HG02884 (cell line): ENCODE results near the gene OR6Q1.
"Not testable (repeated sequence)": the region's sequence is repeated elsewhere in the genome, so short reads cannot be mapped to it uniquely, and the experiment has no call there.

Experiments used
- ATAC-seq: cut with Tn5 transposase; IDR thresholded peaks from one replicate; pipeline ENCODE4 v1.9.1; 2021; ENCODE audit warnings: mild to moderate bottlenecking, moderate library complexity; ENCODE audit not compliant: unreplicated experiment

The OR6Q1 gene, protein sequence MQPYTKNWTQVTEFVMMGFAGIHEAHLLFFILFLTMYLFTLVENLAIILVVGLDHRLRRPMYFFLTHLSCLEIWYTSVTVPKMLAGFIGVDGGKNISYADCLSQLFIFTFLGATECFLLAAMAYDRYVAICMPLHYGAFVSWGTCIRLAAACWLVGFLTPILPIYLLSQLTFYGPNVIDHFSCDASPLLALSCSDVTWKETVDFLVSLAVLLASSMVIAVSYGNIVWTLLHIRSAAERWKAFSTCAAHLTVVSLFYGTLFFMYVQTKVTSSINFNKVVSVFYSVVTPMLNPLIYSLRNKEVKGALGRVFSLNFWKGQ

DNA sequence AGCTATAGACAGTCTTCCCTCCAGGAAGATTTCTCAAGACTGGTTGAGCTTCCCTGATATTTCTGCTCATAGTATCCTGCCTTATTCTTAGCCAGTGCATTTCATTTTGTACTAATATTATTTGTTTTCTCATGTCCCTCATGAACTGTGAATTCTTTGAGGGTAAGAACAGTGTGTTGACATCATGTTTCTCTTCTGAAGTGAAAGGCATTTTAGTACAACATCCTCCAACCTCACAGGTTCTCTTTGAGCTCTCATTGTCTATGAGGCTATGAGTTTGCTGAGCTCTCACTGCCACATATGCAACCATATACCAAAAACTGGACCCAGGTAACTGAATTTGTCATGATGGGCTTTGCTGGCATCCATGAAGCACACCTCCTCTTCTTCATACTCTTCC, at the start of gene OR6Q1:
Gene OR6Q1, plus strand, starts transcription at position 301 of the 400 bp plus-strand sequence. Its CDS starts 0 bp downstream, at position 301.
- no peak for ATAC-seq

DNA sequence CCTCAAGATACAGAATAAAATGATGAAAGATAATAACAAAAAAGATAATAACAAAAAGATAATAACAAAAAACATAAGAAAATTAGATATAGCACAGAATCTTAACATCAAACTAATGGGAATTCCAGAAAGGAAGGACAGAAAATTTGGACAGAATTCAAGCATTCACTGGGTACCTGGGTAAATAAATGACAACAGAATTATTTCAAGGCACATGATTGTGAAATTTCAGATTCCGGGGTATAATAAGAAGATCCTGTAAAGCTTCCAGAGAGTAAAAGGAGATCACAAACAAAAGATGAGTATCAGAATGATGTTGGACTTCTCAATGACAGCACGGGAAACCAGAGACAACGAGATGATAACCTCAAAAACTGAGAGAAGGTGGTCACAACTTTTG, 49.2 kb upstream of the OR6Q1 start:
- ATAC-seq, result no peak

DNA sequence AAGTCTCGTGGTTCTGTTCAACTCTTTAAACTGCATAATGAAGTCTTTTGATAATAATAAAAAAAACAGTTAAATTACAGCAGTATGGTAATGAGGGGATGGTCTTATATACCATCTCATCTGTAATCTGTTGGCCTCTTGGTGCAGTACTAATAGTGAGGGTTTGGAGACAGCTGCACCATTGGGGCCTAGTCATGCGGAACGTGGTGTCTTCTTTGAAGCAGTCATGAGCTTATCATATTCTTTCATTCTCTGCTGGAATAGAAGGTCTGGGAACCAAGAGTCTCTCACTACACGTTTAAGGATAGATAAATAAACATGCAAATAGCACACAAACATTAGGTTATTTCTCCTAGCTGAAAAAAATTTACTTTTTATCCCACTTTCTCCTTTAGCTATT, 48.0 kb upstream of the OR6Q1 start:
- no peak for ATAC-seq

DNA sequence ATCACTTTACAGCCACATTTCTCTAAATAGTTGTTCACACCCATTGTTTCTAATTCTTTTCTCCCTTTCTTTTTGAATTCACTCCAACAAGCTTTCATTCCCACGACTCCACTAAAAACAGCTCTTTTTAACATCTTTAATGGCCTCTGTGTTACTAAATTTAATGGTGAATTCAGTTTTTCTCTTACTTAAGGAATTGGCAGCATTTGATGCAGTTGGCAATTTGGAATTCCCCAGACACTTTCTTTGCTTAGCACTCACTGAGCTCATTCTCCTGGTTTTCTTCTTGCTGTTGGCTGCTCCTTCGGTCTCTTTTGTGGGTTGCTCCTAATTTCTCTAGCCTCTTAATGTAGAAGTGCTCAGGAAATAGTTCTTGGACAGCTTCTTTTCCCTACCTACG, 47.6 kb upstream of the OR6Q1 start:
- ATAC-seq, result no peak

DNA sequence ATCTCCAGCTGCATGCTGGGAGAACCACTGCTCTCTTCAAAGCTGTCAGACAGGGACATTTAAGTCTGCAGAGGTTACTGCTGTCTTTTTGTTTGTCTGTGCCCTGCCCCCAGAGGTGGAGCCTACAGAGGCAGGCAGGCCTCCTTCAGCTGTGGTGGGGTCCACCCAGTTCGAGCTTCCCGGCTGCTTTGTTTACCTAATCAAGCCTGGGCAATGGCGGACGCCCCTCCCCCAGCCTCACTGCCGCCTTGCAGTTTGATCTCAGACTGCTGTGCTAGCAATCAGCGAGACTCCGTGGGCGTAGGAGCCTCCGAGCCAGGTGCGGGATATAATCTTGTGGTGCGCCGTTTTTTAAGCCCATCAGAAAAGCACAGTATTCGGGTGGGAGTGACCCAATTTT, 31.2 kb upstream of the OR6Q1 start:
- ATAC-seq, result not testable (repeated sequence)

DNA sequence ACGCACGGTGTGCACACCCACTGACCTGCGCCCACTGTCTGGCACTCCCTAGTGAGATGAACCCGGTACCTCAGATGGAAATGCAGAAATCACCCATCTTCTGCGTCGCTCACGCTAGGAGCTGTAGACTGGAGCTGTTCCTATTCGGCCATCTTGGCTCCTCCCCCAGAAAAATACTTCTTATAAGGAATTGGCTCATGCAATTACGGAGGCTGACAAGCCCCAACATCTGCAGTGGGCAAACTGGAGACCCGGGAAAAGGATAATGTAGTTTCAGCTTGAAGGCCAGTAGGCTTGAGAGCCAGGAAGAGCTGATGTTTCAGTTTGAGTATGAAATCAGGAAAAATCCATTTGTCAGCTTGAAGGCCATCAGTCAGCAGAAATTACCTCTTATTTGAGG, 30.7 kb upstream of the OR6Q1 start:
- not testable (repeated sequence) for ATAC-seq

DNA sequence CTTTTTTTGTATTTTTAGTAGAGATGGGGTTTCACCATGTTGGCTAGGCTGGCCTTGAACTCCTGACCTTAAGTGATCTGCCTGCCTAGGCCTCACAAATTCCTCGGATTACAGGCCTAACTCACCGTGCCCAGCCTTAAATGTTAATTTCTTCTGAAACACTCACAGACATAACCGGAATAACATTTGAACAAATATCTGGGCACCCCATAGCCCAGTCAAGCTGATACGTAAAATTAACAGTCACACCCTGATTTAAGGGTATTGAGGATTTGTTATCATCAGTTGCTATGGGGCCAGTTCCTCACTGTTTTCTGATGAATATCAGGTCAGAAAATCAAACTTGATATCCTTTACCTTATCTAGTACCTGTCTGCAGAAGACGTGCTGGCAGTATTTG, 30.1 kb upstream of the OR6Q1 start:
- no peak for ATAC-seq

DNA sequence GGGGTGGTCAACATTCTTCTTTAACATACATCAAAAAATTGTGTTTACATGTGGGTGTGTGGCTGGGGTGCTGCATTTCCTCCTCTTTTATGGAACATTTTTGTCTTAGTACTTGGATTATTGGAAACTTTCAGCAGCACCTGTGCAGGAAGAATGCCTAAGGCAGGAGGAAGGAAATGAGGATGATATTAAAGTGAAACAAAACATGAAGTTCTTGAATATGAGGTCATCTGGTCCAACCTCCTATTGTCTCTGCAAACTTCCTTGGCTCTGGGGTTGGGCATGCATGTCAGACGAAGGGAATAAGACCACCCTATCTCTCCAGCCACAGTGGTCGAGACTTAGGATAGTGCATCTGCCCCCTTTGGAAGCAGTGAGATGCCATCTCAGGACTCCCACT, 27.7 kb upstream of the OR6Q1 start:
- ATAC-seq, result no peak

DNA sequence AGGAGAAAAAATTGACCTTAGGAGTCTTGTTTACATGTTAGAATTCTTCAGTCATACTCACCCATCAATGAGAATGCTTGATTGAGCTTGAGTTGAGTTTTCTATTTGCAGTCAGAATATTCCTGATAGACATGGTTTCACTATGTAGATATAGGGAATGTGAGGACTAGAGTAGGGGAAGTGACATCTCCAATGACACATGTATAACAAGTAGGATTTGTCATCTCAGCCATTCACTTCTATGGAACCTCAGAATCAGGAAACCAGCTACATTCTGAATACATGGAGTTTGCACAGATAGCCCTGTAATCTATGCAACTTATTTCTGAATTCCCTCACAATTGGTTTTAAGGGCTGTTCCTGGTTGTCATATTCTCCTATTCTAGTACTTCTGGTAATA, 27.2 kb upstream of the OR6Q1 start:
- ATAC-seq, result no peak

DNA sequence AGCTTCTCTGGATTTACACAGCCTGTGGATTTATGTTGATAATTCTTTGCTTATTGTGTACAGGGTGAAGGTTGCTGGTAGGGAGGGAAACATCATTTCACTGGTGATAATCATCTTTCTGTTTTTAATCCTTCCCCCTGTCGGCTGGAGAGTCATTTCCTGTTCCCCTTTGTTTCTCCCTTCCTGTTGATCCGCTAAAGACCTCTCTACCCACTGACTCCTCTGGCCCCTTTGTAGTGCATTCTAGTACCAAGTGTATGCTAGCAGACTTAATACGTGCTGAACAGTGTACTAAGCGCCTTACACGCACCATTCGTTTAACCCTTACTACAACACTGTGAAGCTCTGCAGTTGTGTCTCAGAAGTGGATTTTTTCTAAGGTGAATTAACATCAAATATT, 26.1 kb upstream of the OR6Q1 start:
- ATAC-seq, result no peak

DNA sequence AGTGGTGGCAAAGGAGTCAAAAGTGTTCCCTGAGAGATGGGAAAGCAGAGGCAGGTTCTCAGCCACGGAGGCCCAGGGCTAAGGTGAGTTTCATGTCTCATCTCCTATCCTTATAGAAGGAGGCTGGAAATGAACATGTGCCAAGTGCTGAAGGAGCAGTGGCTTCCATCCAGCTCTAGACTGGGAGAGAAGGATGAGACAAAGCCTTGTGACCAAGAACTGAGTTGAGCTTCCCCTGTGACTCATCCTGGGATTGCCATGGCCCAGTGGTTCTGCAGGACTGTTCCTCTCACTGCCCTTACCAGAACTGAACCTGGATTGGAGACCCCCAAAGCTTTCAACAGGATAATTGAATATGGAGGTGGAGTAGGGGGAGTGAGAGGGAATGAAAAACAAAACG, 23.8 kb upstream of the OR6Q1 start:
- ATAC-seq, result no peak

DNA sequence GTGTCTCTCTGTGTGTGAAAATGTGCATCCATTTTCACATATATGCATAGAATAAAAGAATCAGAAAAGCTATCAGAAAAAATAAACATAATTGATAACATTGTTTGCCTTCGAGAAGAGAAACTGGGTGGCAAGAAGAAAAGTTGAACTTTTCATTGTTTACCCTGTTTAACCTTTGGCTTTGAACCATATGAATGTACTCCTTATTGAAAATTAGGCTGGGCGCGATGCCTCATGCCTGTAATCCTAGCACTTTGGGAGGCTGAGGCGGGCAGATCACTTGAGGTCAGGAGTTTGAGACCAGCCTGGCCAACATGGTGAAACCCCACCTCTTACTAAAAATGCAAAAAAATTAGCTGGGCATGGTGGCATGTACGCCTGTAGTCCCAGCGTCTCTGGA, 19.0 kb upstream of the OR6Q1 start:
- no peak for ATAC-seq

DNA sequence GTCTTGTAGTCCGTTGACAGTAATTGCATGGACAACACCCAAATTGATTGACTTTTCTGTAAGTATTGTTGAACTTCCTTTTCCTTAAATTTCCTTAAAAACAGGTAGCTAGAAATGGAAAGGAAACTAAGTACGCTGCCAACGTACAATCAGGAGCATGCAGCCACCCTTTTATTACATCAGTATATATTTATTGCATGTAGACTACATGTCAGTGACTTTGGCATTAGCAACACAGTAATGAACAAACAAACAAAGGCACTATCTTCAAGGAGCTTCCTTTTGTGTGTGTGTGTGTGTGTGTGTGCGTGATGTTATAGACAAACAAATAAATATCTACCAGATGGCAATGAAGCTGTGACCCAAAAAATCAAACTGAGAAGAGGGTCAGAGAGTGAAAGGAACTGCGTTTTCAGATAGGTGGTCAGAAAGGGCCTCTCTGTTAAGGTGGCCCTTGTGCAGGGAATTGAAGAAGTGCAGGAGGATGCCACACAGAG, 7.3 kb upstream of the OR6Q1 start, which contains the start of gene OR9Q1:
Gene OR9Q1, plus strand, starts transcription at position 447 of the 497 bp plus-strand sequence. CDS start 155,564 bp downstream, outside the sequence.
- ATAC-seq, result no peak

DNA sequence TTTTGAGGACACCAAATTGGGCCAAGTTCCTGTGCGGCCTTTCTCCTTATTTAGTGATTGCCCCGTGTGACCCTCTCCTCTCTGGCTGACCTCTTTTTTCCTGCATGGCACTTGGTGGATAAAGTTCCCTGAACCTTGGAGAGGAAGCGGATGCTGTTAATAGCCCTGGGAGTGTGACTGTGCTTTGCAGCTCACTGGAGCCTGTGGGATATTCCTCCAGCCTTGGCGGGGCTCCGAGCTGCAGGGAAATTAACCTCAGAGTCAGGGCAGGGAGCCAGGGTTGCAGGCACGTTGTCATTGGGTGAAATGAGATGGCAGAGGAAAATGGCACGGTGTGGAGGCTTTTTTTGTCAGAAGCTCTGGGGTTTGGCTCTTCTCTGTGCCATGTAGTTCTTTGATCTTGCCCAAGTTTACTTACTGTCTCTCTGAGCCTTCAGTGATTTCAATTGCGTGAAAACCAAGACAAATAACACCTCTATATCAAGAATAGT, 6.1 kb upstream of the OR6Q1 start:
- ATAC-seq, result no peak

DNA sequence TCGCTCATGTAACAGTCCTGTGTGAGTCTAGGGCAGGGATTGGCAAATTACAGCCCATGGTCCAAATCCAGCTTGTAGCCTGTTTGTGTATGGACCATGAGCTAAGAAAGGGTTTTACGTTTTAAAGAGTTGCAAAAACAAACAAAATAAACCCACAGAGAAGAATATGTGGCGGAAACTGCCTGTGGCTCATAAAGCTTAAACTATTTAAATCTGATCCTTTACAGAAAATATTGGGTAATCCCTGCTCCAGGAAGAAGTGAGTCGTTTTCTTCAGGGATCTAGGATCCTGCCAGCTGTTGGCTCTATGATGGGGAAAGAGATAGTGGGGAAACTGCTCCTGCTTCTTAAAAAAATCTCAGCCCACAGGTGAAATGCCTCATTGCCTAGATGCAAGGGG, 3.4 kb upstream of the OR6Q1 start:
- no peak for ATAC-seq

DNA sequence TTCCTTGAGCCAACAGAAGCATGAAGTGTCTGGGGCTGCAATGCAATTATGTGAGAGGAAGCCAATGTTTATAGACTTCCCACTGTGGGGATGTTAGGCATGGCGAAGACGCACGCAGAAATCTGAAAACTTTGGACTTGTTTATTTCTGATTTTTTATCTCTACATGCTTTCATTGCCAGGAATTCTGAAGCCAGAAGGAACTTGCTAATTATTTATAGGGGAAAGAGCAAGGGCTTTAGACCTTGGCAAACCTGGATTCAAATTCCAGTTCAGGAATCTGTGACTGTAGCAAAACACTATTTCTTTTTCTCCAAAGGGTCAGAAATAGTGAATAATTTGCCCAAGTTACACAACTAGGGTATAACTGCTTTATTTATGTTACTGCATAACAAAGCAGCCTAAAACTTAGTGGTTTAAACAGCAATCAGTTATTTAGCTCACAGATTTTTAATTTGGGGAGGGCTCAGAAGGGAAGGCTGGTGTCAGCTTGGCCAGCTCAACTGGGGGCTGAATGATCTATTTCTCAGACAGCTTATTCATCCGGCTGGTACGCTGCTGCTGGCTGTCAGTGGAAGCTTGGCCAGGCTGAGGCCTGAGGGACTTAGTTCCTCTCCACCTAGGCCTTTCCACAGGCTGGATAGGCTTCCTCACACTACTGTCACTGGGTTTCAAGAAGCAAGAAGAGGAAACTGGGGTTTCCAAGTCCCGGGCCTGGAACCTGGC, 1.9 kb upstream of the OR6Q1 start:
- ATAC-seq, result no peak

DNA sequence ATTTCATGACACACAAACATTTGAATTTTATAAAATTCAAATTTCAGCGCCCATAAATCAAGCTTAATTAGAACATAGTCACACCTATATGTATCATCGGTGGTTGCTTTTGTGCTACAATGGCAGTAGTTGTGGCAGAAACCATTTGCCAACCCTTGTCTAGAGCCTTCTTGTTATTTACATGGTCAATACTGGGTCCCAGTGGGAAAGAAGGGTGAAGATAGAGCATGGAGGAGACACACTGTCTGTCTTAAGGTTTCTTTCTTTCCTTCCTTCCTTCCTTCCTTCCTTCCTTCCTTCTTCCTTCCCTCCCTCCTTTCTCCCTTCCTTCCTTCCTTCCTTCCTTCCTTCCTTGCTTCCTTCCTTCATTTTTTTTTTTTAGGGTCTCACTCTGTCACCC, 3.7 kb downstream of the OR6Q1 start:
- no peak for ATAC-seq

DNA sequence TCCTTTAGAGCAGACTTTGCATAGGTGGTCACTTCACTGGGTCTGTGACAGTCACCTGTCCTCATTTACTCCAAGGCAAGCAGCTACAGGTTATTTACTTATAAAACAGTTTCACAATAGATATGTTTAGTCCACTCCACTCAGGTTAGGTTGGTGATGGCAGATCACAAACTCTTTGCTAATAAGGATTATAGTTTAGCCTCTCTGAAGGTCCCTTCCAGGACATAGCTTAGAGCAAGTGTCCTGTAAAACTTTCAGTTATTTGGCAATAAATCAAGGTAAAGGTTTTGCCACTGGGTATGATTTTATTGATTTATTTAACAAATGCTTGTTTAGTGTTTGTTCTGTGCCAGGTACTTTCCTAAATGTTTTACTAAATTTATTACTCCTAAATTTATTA, 8.8 kb downstream of the OR6Q1 start:
- ATAC-seq, result no peak

DNA sequence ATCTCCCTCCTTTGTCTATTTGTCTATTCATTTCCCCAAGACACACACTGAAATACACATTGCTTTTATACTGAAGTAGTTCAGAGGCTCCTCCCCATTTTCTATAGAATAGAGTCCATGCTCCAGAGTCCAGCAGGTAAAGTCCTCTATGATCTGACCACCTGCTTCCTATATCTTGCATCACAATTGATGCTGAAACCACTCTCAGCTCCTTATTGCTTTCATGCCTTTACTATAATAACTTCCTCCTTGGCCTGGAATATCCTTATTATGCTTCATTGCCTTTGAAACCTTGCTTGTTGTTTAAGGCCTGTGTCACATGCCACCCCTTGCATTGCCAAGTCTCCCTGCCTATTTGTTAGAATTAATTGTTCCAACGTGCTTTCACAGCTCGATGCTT, 12.6 kb downstream of the OR6Q1 start:
- no peak for ATAC-seq

DNA sequence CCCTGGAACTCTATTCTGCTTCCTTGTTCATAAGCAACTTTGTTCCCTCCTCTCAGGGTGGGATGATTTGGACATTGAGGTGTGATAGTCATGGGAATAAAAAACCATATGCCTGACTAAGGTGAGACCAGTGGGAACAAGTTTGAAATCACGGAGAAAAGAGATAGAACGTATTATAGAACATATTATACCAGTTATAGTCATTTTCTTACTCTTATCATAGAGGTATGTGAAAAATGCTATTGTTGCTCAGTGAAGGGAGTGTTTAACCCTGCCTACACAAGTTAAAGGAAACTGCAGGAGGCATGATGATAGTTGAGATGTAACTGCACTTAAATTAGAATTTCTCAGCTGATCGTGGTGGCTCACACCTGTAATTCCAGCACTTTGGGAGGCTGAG, 15.5 kb downstream of the OR6Q1 start:
- no peak for ATAC-seq

DNA sequence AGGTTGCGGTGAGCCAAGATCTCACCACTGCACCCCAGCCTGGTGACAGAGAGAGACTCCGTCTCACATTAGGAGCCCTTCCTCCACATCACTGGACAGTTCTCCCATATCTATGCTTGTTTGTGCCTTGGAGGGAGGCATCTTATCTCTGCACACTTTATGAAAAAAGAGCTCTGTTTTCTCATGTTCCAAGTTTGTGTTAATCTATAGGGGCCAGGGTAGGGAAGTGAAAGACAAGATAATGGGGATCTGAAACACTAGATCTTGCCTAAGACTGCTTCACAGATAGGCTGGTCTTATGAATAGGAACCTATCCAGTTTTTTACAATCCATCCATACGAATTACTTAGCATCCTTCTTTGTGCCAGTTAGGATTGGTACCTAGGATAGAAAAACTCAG, 17.1 kb downstream of the OR6Q1 start:
- no peak for ATAC-seq

DNA sequence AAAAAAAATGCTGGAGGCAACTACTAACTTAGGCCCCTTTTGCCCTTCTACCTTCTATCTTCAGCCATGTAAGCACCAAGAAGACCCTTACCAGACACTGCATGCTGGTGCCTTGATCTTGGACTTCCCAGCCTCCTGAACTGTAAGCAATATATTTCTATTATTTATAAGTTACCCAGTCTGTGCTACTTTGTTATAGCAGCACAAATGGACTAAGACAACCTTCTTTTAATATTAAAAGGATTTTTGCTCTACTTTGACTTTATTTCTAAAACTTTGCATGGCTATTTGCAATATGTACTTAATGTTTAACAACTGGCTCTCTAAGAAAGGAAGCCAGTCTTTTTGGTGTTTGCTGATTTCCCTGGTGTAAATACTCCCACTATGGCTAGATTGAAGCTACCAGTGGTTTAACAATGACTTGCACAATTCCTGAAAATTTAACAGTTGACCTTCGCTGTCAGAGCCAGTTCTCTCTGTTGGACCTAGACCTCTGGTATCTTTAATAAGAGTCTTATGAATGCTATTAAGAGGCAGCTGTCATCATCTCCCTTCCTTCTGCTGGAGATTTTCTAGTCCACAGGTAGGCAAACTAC, 25.2 kb downstream of the OR6Q1 start:
- no peak for ATAC-seq
